Stimulated activated CD8-positive, alpha-beta memory T cell treated with anti-CD3 and anti-CD28 coated beads, Interleukin-7, amount 100 ng/mL, for 1 hour (primary cell): ENCODE measurements around the gene CD34.

Experiments used
- DNase-seq, 2 donors: peaks; one replicate each; pipeline ENCODE4 v3.0.0-alpha.2; 2020; ENCODE audit warnings: low read depth in 2 of 2

CD34 gene

GRCh38 chr1:207833381-207833780, 77.5 kb downstream of the CD34 start:
- DNase-seq: no peak

GRCh38 chr1:207832796-207833195, 78.1 kb downstream of the CD34 start:
- DNase-seq: no peak

GRCh38 chr1:207831517-207832327, 79.2 kb downstream of the CD34 start:
- no peak for DNase-seq
